Gastrocnemius medialis (tissue), 4 donors: ENCODE measurements around the gene CFAP46. TPM values are rescaled to one million over a fixed set of nuclear protein-coding genes. Genes with fewer than 3 reads are reported as not detected.

ENCODE experiments used
- ATAC-seq, 2 donors: fragments of 150-250 bp; one replicate each; pipeline ENCODE4 v1.9.1; 2016
- DNase-seq, 2 donors: peaks; one replicate each; pipeline ENCODE4 v3.0.0-alpha.2; 2019
- H3K27ac ChIP-seq, 4 donors: fragments of 200-600 bp; sonication (generic); 1 replicate in 1 of 4; 2 replicates in 3 of 4; pipeline ENCODE4 v1.5.1; 2016 to 2018; ENCODE audit warnings: mild to moderate bottlenecking in 2 of 4, moderate library complexity in 1 of 4
- H3K27me3 ChIP-seq, 3 donors: fragments of 200-600 bp; sonication (generic) in 2 of 3; 1 replicate in 1 of 3; 2 replicates in 2 of 3; pipeline versions ENCODE4 v1.5.1 to v1.6.0; 2016 to 2019; ENCODE audit warnings: mild to moderate bottlenecking in 1 of 3, moderate library complexity in 1 of 3
- H3K36me3 ChIP-seq, 2 donors: fragments of 200-600 bp; sonication (generic) in 1 of 2; one replicate each; pipeline ENCODE4 v1.5.1; 2017 to 2018
- H3K4me1 ChIP-seq, 2 donors: fragments of 200-600 bp; sonication (generic) in 1 of 2; one replicate each; pipeline ENCODE4 v1.5.1; 2016 to 2017; ENCODE audit warnings: mild to moderate bottlenecking in 2 of 2
- H3K4me3 ChIP-seq, 4 donors: fragments of 200-600 bp; sonication (generic) in 3 of 4; 1 replicate in 1 of 4; 2 replicates in 3 of 4; pipeline ENCODE4 v1.5.1; 2016 to 2019; ENCODE audit warnings: mild to moderate bottlenecking in 2 of 4
- H3K9me3 ChIP-seq, 3 donors: fragments of 200-600 bp; sonication (generic) in 2 of 3; 1 replicate in 1 of 3; 2 replicates in 2 of 3; pipeline ENCODE4 v1.5.1; 2016 to 2019
- POLR2A ChIP-seq, 2 donors: fragments of 450-650 bp; IDR thresholded peaks; one replicate each; pipeline ENCODE4 v1.6.1; 2017; ENCODE audit warnings: antibody characterized with exemption in 2 of 2, mild to moderate bottlenecking in 2 of 2, moderate library complexity in 2 of 2
- in situ Hi-C, 4 donors: fragments of 200-750 bp; cut with MboI; loops; one replicate each; pipeline versions ENCODE4 v1.15.0 to v1.8.0; 2017; ENCODE audit warnings: low sequenced_read_pairs in 4 of 4
- intact Hi-C: fragments of 100-400 bp; cut with DNase I; formaldehyde crosslinking; loops from one replicate; pipeline ENCODE4 v1.15.1; 2023; ENCODE audit warnings: low total_unique reads
- total RNA-seq, 4 donors: library from RNA; depleted of rRNA; stranded (reverse); fragments of >200 nt; gene quantifications; one replicate each; pipeline versions ENCODE4 v1.1.0 to v1.2.3, GENCODE V29; 2016
- TF ChIP-seq, protein P1 (sequence below), 5 experiments: fragments of 450-650 bp in 3 of 5; fragments of 200-600 bp in 2 of 5; sonication (generic) in 2 of 5; IDR thresholded peaks in 4 of 5; conservative IDR thresholded peaks in 1 of 5; 1 replicate in 4 of 5; 2 replicates in 1 of 5; pipeline ENCODE4 v1.5.1; 2016 to 2019; ENCODE audit warnings: antibody characterized with exemption in 5 of 5, mild to moderate bottlenecking in 3 of 5, moderate library complexity in 3 of 5

CFAP46 gene
- total RNA-seq, 4 donors from 2014 or later, result 4.2 to 27.9 (median 11.9) TPM

DNA sequence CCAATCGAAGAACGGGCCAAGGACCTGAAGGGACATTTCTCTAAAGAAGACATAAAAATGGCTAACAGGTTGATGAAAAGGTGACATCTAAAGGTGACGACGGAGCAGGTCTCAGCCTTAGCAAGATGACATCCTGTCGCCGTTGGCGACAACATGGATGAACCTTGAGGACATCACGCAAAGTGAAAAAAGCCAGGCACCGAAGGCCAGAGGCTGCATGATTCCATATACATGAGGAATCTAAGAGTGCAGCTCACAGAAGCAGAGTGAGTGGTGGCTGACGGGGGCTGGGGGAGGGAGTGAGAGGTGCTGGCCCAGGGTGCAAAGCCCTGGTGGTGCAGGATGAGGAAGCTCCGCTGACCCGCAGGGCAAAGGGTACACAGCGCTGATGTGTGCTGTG is 122.3 kb downstream of the CFAP46 start:
- Histone ChIP-seq H3K36me3 (peaks cover 0 to 9% of the 10 kb centered on the region in 2 donors), H3K9me3 (no peaks in the 10 kb centered on the region), H3K27me3 (no peaks in the 10 kb centered on the region), H3K4me3 (no peak overlapping the region), H3K4me1 (no peaks in the 10 kb centered on the region), H3K27ac (no peak overlapping the region)
- in situ Hi-C loops (no loop called here), intact Hi-C loops (no loop called here)
- no peak for DNase-seq
- TF ChIP-seq POLR2A (IDR thresholded peaks at IDR 0.05), result no peak
- TF ChIP-seq, protein P1, sequence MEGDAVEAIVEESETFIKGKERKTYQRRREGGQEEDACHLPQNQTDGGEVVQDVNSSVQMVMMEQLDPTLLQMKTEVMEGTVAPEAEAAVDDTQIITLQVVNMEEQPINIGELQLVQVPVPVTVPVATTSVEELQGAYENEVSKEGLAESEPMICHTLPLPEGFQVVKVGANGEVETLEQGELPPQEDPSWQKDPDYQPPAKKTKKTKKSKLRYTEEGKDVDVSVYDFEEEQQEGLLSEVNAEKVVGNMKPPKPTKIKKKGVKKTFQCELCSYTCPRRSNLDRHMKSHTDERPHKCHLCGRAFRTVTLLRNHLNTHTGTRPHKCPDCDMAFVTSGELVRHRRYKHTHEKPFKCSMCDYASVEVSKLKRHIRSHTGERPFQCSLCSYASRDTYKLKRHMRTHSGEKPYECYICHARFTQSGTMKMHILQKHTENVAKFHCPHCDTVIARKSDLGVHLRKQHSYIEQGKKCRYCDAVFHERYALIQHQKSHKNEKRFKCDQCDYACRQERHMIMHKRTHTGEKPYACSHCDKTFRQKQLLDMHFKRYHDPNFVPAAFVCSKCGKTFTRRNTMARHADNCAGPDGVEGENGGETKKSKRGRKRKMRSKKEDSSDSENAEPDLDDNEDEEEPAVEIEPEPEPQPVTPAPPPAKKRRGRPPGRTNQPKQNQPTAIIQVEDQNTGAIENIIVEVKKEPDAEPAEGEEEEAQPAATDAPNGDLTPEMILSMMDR (IDR thresholded peaks at IDR 0.05 in 4 of 5, conservative IDR thresholded peaks at IDR 0.05 in 1 of 5), result no peak
- ATAC-seq, result no peak

GRCh38 chr10:132817701-132818211 is 124.6 kb downstream of the CFAP46 start:
- Histone ChIP-seq H3K4me1 (no peaks in the 10 kb centered on the region), H3K9me3 (no peaks in the 10 kb centered on the region), H3K27me3 (no peaks in the 10 kb centered on the region), H3K27ac (no peak overlapping the region), H3K4me3 (no peak overlapping the region), H3K36me3 (peaks cover 0 to 9% of the 10 kb centered on the region in 2 donors)
- DNase-seq, result no peak
- TF ChIP-seq POLR2A (IDR thresholded peaks at IDR 0.05), result no peak
- in situ Hi-C loops (no loop called here), intact Hi-C loops (no loop called here)
- no peak for ATAC-seq

GRCh38 chr10:132816718-132817117 is 125.7 kb downstream of the CFAP46 start:
- H3K27me3 ChIP-seq, result no peaks in the 10 kb centered on the region
- no peaks in the 10 kb centered on the region for H3K9me3 ChIP-seq
- no peak for ATAC-seq
- DNase-seq, result no peak
- TF ChIP-seq POLR2A (IDR thresholded peaks at IDR 0.05), result no peak
- TF ChIP-seq, protein P1 (IDR thresholded peaks at IDR 0.05 in 4 of 5, conservative IDR thresholded peaks at IDR 0.05 in 1 of 5), result no peak
- intact Hi-C loops (no loop called here), in situ Hi-C loops (no loop called here)
- no peak overlapping the region for H3K27ac ChIP-seq
- H3K4me3 ChIP-seq, result no peak overlapping the region
- peaks cover 0 to 9% of the 10 kb centered on the region in 2 donors for H3K36me3 ChIP-seq
- H3K4me1 ChIP-seq, result no peaks in the 10 kb centered on the region

GRCh38 chr10:132815168-132815857 is 127.1 kb downstream of the CFAP46 start:
- Histone ChIP-seq H3K4me1 (no peaks in the 10 kb centered on the region), H3K27ac (no peak overlapping the region), H3K9me3 (no peaks in the 10 kb centered on the region), H3K27me3 (no peaks in the 10 kb centered on the region), H3K36me3 (peaks cover 0 to 9% of the 10 kb centered on the region in 2 donors), H3K4me3 (no peak overlapping the region)
- ATAC-seq (no peak), DNase-seq (no peak)
- in situ Hi-C loops (no loop called here), intact Hi-C loops (no loop called here)
- no peak for TF ChIP-seq POLR2A (IDR thresholded peaks at IDR 0.05)
- TF ChIP-seq, protein P1 (IDR thresholded peaks at IDR 0.05 in 4 of 5, conservative IDR thresholded peaks at IDR 0.05 in 1 of 5), result no peak

DNA sequence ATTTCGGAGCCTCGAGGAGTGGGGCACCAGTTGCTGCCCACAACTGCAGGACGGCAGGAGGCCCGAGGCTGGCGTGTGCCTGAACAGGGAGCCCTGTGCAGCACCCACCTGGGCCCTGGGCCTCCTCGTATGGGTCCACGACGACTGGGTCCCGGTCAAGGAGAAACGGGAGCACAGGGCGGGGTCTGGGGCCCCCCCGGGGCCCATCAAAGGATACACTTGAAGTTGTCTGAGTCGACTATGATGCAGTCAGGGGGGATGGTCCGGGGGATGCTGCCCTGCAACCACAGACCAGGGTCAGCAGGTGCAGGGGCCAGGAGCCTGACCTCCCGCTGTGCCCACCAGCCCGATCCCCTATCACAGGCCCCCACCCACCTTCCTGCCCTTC is 127.9 kb downstream of the CFAP46 start:
- intact Hi-C loops (no loop called here), in situ Hi-C loops (no loop called here)
- Histone ChIP-seq H3K36me3 (peaks cover 0 to 9% of the 10 kb centered on the region in 2 donors), H3K27me3 (no peaks in the 10 kb centered on the region), H3K9me3 (no peaks in the 10 kb centered on the region), H3K4me3 (no peak overlapping the region), H3K27ac (no peak overlapping the region), H3K4me1 (no peaks in the 10 kb centered on the region)
- DNase-seq (no peak), ATAC-seq (no peak)
- TF ChIP-seq POLR2A (IDR thresholded peaks at IDR 0.05), result no peak
- TF ChIP-seq, protein P1 (IDR thresholded peaks at IDR 0.05 in 4 of 5, conservative IDR thresholded peaks at IDR 0.05 in 1 of 5), result no peak
